AG04449 (cell line): Measurements from ENCODE around the gene HS3ST3B1.
A peak's percentile ranks its signal among the peaks of the same experiment; 100 is the strongest.

Experiments used
- CTCF ChIA-PET: fragments of 350-600 bp; formaldehyde crosslinking; extraction: SDS; loops from one replicate; lab custom pipeline; 2021; ENCODE audit warnings: antibody characterized with exemption; lab: Yijun Ruan, JAX
- POLR2A ChIA-PET: fragments of 400-600, 350-600 bp; formaldehyde crosslinking; extraction: SDS; loops from one replicate; lab custom pipeline; 2020; ENCODE audit warnings: antibody characterized with exemption, inconsistent platforms; lab: Yijun Ruan, JAX
- DNase-seq: peaks from one replicate; pipeline ENCODE4 v3.0.0-alpha.2; 2010; ENCODE audit warnings: low read depth, low spot score
- H3K4me3 ChIP-seq: 2 replicates; pipeline ENCODE4 v1.5.1; 2011; ENCODE audit warnings: low read depth, mild to moderate bottlenecking, control low read depth, low read length
- CTCF ChIP-seq: IDR thresholded peaks from one replicate; pipeline ENCODE4 v1.5.1; 2011; ENCODE audit warnings: mild to moderate bottlenecking, moderate library complexity, low read length, control low read depth, inconsistent platforms; ENCODE audit not compliant: insufficient read depth; ENCODE audit errors: missing control alignments

Gene HS3ST3B1

GRCh38 chr17:14281530-14281929, 19.4 kb upstream of the HS3ST3B1 start:
- no peak for DNase-seq
- no peak overlapping the region for H3K4me3 ChIP-seq
- ChIA-PET POLR2A (no interaction called here), CTCF (no interaction called here)
- no peak for TF ChIP-seq CTCF

- no peak for DNase-seq
- TF ChIP-seq CTCF: no peak
- ChIA-PET CTCF (no interaction called here), POLR2A (no interaction called here)
- H3K4me3 ChIP-seq: no peak overlapping the region
Observed at GRCh38 chr17:14282726-14283125, 18.2 kb upstream of the HS3ST3B1 start.

- no peak overlapping the region for H3K4me3 ChIP-seq
- ChIA-PET POLR2A (no interaction called here), CTCF (no interaction called here)
- TF ChIP-seq CTCF: no peak
- no peak for DNase-seq
Observed at GRCh38 chr17:14289162-14289561, 11.7 kb upstream of the HS3ST3B1 start.

- CTCF ChIA-PET: no interaction called here
- TF ChIP-seq CTCF: no peak
- no peak for DNase-seq
- POLR2A ChIA-PET: no interaction called here
- no peak overlapping the region for H3K4me3 ChIP-seq
Observed at GRCh38 chr17:14294876-14295275, 6.0 kb upstream of the HS3ST3B1 start.

GRCh38 chr17:14295676-14296075, 5.2 kb upstream of the HS3ST3B1 start:
- no peak overlapping the region for H3K4me3 ChIP-seq
- DNase-seq: no peak
- ChIA-PET CTCF (interaction anchor here (1.6 to 2.5 kb wide), 2 partner anchors 861 to 1266 kb away, joined by 4 to 12 read pairs; no protein-coding TSS in a partner anchor), POLR2A (no interaction called here)
- TF ChIP-seq CTCF: no peak

- ChIA-PET POLR2A (no interaction called here), CTCF (interaction anchor here (1.2 to 8.9 kb wide), 6 partner anchors 11 to 1266 kb away, joined by 3 to 112 read pairs (median 7); no protein-coding TSS in a partner anchor)
- peak overlapping the region; percentile 56; the same call in 1 of the 2 replicates for H3K4me3 ChIP-seq
- no peak for TF ChIP-seq CTCF
- DNase-seq: no peak
Observed at GRCh38 chr17:14296166-14296910, 4.5 kb upstream of the HS3ST3B1 start.
